Liver (tissue), 3 donors: ENCODE measurements around the gene NEK6.

Experiments used
- JUND ChIP-seq, 2 donors: IDR thresholded peaks; 2 replicates each; pipeline ENCODE4 v1.6.1; 2016; ENCODE audit warnings: antibody characterized with exemption in 2 of 2
- TF ChIP-seq, protein P1 (sequence below): fragments of 150-350 bp; IDR thresholded peaks from 2 replicates; pipeline ENCODE4 v1.5.1; 2017; ENCODE audit warnings: improper control_type of control experiment, low read depth, low read length; ENCODE audit not compliant: missing input control
- donor health status: healthy.
- donor health status: healthy.

DNA sequence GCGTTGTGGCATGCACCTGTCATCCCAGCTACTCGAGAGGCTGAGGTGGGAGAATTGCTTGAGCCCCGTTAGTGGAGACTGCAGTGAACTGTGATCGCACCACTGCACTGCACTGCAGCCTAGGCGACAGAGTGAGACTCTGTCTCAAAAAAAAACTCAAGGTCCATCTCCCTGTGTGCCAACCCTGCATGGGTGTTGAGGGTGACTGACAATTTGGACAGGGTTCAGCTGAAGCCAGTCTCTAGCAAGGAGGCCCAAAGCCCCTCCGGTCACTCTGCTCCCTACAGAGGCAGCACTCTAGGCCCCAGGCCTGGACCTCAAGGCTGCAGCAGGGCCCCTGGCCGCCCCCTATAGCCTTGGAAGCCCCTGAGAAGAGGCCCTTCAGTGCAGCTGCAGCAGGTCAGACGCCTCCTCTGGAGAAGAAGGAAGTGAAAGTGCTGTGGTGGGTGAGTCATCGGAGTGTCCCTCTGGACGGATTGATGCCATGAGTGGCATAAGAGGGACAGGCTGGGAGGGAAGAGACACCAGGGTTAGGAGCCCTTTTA, 39.2 kb upstream of the NEK6 start:
- TF ChIP-seq JUND (IDR thresholded peaks at IDR 0.05), result peak; percentile 61 to 74
- TF ChIP-seq, protein P1, sequence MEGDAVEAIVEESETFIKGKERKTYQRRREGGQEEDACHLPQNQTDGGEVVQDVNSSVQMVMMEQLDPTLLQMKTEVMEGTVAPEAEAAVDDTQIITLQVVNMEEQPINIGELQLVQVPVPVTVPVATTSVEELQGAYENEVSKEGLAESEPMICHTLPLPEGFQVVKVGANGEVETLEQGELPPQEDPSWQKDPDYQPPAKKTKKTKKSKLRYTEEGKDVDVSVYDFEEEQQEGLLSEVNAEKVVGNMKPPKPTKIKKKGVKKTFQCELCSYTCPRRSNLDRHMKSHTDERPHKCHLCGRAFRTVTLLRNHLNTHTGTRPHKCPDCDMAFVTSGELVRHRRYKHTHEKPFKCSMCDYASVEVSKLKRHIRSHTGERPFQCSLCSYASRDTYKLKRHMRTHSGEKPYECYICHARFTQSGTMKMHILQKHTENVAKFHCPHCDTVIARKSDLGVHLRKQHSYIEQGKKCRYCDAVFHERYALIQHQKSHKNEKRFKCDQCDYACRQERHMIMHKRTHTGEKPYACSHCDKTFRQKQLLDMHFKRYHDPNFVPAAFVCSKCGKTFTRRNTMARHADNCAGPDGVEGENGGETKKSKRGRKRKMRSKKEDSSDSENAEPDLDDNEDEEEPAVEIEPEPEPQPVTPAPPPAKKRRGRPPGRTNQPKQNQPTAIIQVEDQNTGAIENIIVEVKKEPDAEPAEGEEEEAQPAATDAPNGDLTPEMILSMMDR, result no peak
